HepG2 (cell line): Measurements from ENCODE around the gene TM4SF1. TPM values are rescaled to one million over a fixed set of nuclear protein-coding genes. Genes with fewer than 3 reads are reported as not detected.

Experiments
- ATF7 ChIP-seq, 2 experiments: fragments of 450-650 bp in 1 of 2; sonication (generic) in 1 of 2; formaldehyde crosslinking in 1 of 2; IDR thresholded peaks; 2 replicates each; pipeline versions ENCODE4 v1.4.0 to v1.6.1; 2016 to 2020; ENCODE audit warnings: antibody characterized with exemption in 1 of 2, mild to moderate bottlenecking in 1 of 2, missing genetic modification reagents in 1 of 2
- KAT7 ChIP-seq: IDR thresholded peaks from 2 replicates; pipeline ENCODE4 v1.6.1; 2018; ENCODE audit warnings: borderline replicate concordance, missing compliant biosample characterization
- KDM5B ChIP-seq: sonication (generic); formaldehyde crosslinking; IDR thresholded peaks from 2 replicates; pipeline ENCODE4 v1.4.0; 2020; ENCODE audit warnings: missing genetic modification reagents, mild to moderate bottlenecking, borderline replicate concordance
- MBD4 ChIP-seq: IDR thresholded peaks from 2 replicates; pipeline ENCODE4 v1.6.1; 2012; ENCODE audit warnings: low read length, inconsistent platforms, borderline replicate concordance
- MXD4 ChIP-seq: IDR thresholded peaks from 2 replicates; pipeline ENCODE4 v1.6.1; 2016; ENCODE audit warnings: mild to moderate bottlenecking, missing biosample characterization, missing genetic modification reagents
- RBM22 ChIP-seq: fragments of 200-400 bp; formaldehyde crosslinking; optimal IDR thresholded peaks from 2 replicates; pipeline ENCODE3; 2017; ENCODE audit warnings: mild to moderate bottlenecking, low read length, moderate library complexity
- SAP130 ChIP-seq: IDR thresholded peaks from 2 replicates; pipeline ENCODE4 v1.6.1; 2016; ENCODE audit warnings: low read depth
- SIX1 ChIP-seq: sonication (generic); formaldehyde crosslinking; IDR thresholded peaks from 2 replicates; pipeline ENCODE4 v1.4.0; 2020; ENCODE audit warnings: missing genetic modification reagents, borderline replicate concordance
- TAF1 ChIP-seq: sonication (generic); formaldehyde crosslinking; IDR thresholded peaks from 2 replicates; pipeline ENCODE4 v1.4.0; 2020; ENCODE audit warnings: missing genetic modification reagents
- TCF7 ChIP-seq: sonication (generic); IDR thresholded peaks from 2 replicates; pipeline ENCODE4 v1.6.1; 2016; ENCODE audit warnings: antibody characterized with exemption, low read depth
- ZFP36L1 ChIP-seq: sonication (generic); formaldehyde crosslinking; IDR thresholded peaks from 2 replicates; pipeline ENCODE4 v1.8.0; 2022; ENCODE audit warnings: mild to moderate bottlenecking, missing genetic modification reagents, moderate library complexity
- ZFP82 ChIP-seq: sonication (generic); formaldehyde crosslinking; IDR thresholded peaks from 2 replicates; pipeline ENCODE4 v1.5.1; 2020; ENCODE audit warnings: mild to moderate bottlenecking, missing genetic modification reagents, borderline replicate concordance
- ZNF274 ChIP-seq: sonication (generic); formaldehyde crosslinking; IDR thresholded peaks from 2 replicates; pipeline ENCODE4 v1.5.1; 2020; ENCODE audit warnings: mild to moderate bottlenecking, missing genetic modification reagents
- ZSCAN9 ChIP-seq: IDR thresholded peaks from 2 replicates; pipeline ENCODE4 v1.6.1; 2016; ENCODE audit warnings: borderline replicate concordance
- polyA plus RNA-seq, 8 experiments: library from polyadenylated mRNA; depleted of rRNA in 3 of 8; stranded (reverse) in 7 of 8; unstranded in 1 of 8; fragments of >200 nt; fragmentation: Illumina TruSeq in 4 of 8; extraction: Trizol in 4 of 8; gene quantifications; 2 replicates each; pipeline versions ENCODE4 v1.2.1 to v1.2.3, GENCODE V29; 2011 to 2016; ENCODE audit warnings: low read depth in 4 of 8, missing spikeins in 1 of 8, mixed read lengths in 1 of 8; ENCODE audit not compliant: insufficient read depth in 1 of 8
- total RNA-seq, 5 experiments: library from RNA; depleted of rRNA; stranded (reverse); fragments of >200 nt; fragmentation: Illumina TruSeq; extraction: Trizol; gene quantifications; 2 replicates each; pipeline ENCODE4 v1.2.3, GENCODE V29; 2016; ENCODE audit warnings: low read depth in 1 of 5
- TF ChIP-seq, protein P1 (sequence below): sonication (generic); formaldehyde crosslinking; IDR thresholded peaks from 2 replicates; pipeline ENCODE4 v1.9.0; 2022; ENCODE audit warnings: low read depth, missing genetic modification reagents
- TF ChIP-seq, protein P2 (sequence below): sonication (generic); formaldehyde crosslinking; IDR thresholded peaks from 2 replicates; pipeline ENCODE4 v1.4.0; 2020; ENCODE audit warnings: missing genetic modification reagents
- TF ChIP-seq, protein P3 (sequence below): sonication (generic); formaldehyde crosslinking; IDR thresholded peaks from 2 replicates; pipeline ENCODE4 v1.4.0; 2020; ENCODE audit warnings: missing genetic modification reagents
- TF ChIP-seq, protein P4 (sequence below): sonication (generic); formaldehyde crosslinking; IDR thresholded peaks from 2 replicates; pipeline ENCODE4 v1.4.0; 2020; ENCODE audit warnings: mild to moderate bottlenecking, missing genetic modification reagents

Gene TM4SF1
- total and polyA plus RNA-seq, 2 of the 13 experiments (the other 11 are each of a cell fraction or from before 2014, with no cell fraction given): 431 to 1,359 TPM

DNA sequence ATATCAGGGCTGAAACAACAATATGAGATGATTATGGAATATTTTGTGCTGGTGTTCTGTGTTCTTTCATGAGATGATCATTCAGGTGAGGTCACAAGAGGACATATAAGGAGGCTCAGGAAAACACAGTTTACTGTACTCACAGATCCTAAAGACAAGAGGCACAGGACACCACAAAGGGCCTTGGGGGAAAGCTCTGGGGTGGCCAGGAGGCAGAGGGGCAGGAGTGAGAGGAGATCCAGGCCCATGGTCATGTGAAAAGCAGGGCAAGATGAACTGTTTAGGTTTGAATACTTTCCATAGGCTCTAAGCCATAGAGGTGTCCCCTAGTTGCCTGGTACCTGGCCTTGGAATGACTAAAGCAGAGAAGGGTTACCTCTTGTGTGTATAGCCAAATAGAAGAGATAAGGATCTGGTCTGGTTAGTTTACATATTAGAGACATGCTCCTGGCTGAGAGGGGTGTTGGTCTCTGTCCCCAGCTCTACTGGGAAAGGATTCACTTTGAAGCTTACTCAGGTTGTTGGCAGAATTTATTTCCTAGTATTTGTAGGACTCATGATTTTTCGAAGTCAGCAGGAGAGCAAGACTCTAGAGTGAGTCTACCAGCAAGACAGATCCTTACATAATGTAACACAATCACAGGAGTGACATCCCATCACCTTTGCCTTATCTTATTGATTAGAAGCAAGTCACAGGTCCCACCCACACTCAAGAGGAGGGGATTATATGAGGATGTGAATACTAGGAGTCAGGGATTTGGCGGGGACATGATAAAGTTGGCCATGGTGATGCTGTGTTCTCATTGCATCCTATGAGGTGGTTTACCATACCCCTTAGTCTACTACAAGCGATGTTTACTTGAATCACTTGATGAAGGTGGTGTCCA lies 11.3 kb upstream of the TM4SF1 start (continued):
- TF ChIP-seq MXD4 (CRISPR knock-in tag) (no peak), SAP130 (CRISPR knock-in tag) (peak; percentile 40), MBD4 (no peak), ZSCAN9 (CRISPR knock-in tag) (no peak), RBM22 (no peak), TAF1 (CRISPR knock-in tag) (no peak), KDM5B (CRISPR knock-in tag) (no peak), ATF7 (IDR thresholded peaks at IDR 0.05) (no peak), ATF7 (CRISPR knock-in tag; IDR thresholded peaks at IDR 0.05) (no peak), ZNF274 (CRISPR knock-in tag) (no peak), TCF7 (no peak), KAT7 (CRISPR knock-in tag) (no peak), ZFP82 (CRISPR knock-in tag) (no peak), SIX1 (CRISPR knock-in tag) (no peak), ZFP36L1 (CRISPR knock-in tag) (no peak)
- TF ChIP-seq, protein P1, sequence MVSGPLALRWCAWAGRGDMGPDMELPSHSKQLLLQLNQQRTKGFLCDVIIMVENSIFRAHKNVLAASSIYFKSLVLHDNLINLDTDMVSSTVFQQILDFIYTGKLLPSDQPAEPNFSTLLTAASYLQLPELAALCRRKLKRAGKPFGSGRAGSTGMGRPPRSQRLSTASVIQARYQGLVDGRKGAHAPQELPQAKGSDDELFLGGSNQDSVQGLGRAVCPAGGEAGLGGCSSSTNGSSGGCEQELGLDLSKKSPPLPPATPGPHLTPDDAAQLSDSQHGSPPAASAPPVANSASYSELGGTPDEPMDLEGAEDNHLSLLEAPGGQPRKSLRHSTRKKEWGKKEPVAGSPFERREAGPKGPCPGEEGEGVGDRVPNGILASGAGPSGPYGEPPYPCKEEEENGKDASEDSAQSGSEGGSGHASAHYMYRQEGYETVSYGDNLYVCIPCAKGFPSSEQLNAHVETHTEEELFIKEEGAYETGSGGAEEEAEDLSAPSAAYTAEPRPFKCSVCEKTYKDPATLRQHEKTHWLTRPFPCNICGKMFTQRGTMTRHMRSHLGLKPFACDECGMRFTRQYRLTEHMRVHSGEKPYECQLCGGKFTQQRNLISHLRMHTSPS (CRISPR knock-in tag): no peak
- TF ChIP-seq, protein P2, sequence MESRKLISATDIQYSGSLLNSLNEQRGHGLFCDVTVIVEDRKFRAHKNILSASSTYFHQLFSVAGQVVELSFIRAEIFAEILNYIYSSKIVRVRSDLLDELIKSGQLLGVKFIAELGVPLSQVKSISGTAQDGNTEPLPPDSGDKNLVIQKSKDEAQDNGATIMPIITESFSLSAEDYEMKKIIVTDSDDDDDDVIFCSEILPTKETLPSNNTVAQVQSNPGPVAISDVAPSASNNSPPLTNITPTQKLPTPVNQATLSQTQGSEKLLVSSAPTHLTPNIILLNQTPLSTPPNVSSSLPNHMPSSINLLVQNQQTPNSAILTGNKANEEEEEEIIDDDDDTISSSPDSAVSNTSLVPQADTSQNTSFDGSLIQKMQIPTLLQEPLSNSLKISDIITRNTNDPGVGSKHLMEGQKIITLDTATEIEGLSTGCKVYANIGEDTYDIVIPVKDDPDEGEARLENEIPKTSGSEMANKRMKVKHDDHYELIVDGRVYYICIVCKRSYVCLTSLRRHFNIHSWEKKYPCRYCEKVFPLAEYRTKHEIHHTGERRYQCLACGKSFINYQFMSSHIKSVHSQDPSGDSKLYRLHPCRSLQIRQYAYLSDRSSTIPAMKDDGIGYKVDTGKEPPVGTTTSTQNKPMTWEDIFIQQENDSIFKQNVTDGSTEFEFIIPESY: no peak
- TF ChIP-seq, protein P3, sequence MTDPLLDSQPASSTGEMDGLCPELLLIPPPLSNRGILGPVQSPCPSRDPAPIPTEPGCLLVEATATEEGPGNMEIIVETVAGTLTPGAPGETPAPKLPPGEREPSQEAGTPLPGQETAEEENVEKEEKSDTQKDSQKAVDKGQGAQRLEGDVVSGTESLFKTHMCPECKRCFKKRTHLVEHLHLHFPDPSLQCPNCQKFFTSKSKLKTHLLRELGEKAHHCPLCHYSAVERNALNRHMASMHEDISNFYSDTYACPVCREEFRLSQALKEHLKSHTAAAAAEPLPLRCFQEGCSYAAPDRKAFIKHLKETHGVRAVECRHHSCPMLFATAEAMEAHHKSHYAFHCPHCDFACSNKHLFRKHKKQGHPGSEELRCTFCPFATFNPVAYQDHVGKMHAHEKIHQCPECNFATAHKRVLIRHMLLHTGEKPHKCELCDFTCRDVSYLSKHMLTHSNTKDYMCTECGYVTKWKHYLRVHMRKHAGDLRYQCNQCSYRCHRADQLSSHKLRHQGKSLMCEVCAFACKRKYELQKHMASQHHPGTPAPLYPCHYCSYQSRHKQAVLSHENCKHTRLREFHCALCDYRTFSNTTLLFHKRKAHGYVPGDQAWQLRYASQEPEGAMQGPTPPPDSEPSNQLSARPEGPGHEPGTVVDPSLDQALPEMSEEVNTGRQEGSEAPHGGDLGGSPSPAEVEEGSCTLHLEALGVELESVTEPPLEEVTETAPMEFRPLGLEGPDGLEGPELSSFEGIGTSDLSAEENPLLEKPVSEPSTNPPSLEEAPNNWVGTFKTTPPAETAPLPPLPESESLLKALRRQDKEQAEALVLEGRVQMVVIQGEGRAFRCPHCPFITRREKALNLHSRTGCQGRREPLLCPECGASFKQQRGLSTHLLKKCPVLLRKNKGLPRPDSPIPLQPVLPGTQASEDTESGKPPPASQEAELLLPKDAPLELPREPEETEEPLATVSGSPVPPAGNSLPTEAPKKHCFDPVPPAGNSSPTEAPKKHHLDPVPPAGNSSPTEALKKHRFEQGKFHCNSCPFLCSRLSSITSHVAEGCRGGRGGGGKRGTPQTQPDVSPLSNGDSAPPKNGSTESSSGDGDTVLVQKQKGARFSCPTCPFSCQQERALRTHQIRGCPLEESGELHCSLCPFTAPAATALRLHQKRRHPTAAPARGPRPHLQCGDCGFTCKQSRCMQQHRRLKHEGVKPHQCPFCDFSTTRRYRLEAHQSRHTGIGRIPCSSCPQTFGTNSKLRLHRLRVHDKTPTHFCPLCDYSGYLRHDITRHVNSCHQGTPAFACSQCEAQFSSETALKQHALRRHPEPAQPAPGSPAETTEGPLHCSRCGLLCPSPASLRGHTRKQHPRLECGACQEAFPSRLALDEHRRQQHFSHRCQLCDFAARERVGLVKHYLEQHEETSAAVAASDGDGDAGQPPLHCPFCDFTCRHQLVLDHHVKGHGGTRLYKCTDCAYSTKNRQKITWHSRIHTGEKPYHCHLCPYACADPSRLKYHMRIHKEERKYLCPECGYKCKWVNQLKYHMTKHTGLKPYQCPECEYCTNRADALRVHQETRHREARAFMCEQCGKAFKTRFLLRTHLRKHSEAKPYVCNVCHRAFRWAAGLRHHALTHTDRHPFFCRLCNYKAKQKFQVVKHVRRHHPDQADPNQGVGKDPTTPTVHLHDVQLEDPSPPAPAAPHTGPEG (CRISPR knock-in tag): no peak
- TF ChIP-seq, protein P4, sequence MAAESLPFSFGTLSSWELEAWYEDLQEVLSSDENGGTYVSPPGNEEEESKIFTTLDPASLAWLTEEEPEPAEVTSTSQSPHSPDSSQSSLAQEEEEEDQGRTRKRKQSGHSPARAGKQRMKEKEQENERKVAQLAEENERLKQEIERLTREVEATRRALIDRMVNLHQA (CRISPR knock-in tag): no peak
